ENCODE measurements around the gene RCSD1.

The RCSD1 gene

DNA sequence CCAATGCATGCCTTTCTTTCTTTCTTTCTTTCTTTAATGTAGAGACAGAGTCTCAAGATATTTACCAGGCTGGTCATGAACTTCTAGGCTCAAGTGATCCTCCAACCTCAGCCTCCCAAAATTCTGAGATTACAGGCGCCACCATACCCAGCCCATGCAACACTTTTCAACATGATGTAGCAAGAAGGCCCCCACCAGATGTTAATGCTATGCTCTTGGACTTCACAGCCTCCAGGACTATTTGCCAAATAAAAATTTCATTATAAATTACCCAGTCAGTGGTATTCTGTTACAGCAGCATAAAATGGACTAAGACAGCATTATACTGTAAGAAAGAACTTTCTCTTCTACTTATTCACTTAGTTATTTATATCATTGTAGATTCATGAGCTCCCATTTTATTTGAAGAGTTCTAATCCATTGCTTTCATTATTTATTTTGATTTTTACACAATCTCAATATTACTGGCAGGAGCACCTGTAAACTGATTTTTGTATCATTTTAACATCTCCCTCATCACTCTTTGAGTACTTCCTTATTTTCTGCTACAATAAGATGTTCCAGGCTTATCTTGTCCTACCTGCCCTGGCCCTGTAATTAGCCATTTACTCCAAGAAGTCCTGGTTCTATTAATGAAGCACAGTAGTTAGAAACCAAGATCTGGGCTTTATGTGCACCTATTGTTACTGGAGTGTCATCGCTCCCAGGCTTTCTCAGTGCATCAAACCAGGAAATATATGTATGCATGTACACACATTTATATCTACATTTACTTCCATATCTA lies 4.8 kb upstream of the RCSD1 start:
- ATAC-seq (replicated peaks) (no peak), DNase-seq (no peak)
- Mint-ChIP-seq H3K9me3 (no peaks in the 10 kb centered on the region), H3K4me3 (no peak overlapping the region), H3K27me3 (no peaks in the 10 kb centered on the region), H3K27ac (peak overlapping the region in 1 of 2 donors; percentile 39), H3K4me1 (ENCODE audit: low read depth in 2 of 2) (peaks cover 37 to 56% of the 10 kb centered on the region in 2 donors), H3K36me3 (ENCODE audit: insufficient read depth) (peaks cover 11% of the 10 kb centered on the region)

DNA sequence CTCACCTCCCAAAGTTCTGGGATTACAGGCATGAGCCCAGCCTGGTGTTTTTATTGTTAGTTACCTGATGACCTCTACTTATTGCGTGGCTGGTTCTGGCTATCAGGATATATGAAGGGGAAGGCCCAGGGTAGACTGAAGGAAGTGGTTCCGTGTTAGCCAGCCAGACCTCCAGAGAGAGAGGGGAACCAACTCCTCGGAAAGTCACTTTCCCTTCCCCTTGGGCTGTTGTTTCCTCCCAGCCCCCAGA lies 2.5 kb upstream of the RCSD1 start:
- ATAC-seq (replicated peaks) (peak; percentile 8), DNase-seq (no peak)
- H3K9me3 Mint-ChIP-seq = no peaks in the 10 kb centered on the region
- peak overlapping the region; percentile 84 to 96 for H3K27ac Mint-ChIP-seq
- H3K4me3 Mint-ChIP-seq = peak overlapping the region; percentile 87 to 96
- H3K36me3 Mint-ChIP-seq (ENCODE audit: insufficient read depth) = peaks cover 23% of the 10 kb centered on the region
- H3K27me3 Mint-ChIP-seq = no peaks in the 10 kb centered on the region
- peaks cover 52 to 56% of the 10 kb centered on the region in 2 donors for H3K4me1 Mint-ChIP-seq (ENCODE audit: low read depth in 2 of 2)

DNA sequence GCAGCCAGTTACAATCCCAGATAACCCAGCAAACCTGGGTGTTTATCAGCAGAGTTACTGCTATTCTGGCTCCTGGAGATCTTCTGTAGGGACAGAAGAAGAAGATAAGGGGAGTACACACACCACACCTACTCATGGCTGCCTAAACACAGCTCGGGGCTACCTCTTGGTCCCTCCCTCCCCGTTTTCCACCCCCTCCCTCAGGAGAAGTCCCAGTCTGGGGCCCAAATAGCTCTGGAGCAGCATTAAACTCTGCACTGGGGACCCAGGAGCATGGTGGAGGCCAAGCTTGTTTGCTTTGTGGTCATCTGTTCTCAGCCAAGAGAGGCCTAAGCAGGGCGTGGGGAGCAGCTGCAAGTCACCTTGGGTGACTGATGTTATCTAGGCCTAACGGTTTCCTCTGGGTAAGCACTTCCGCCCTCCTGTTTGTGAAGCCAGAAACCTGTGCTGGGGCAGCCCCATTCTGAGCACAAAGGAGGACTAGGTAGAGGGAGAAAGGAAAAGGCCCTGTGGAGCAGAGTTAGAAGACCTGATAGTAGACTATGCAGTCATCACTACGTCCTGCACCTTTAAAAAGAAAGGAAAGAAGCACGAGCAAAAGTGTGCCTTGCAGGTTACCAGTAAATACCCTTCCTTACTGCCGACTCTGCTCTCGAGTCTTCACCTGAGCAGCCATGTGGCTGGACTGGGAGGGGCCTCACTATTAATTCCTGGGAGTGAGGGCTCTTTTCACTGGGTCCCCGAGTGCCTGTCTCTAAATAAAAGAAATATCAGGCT lies 2.0 kb upstream of the RCSD1 start:
- H3K27ac Mint-ChIP-seq = peak overlapping the region; percentile 84 to 96
- H3K4me3 Mint-ChIP-seq = peak overlapping the region; percentile 87 to 96
- ATAC-seq (replicated peaks) (peak; percentile 80), DNase-seq (peak; percentile 61 to 68 (median 64))
- peaks cover 56 to 61% of the 10 kb centered on the region in 2 donors for H3K4me1 Mint-ChIP-seq (ENCODE audit: low read depth in 2 of 2)
- peaks cover 26% of the 10 kb centered on the region for H3K36me3 Mint-ChIP-seq (ENCODE audit: insufficient read depth)
- no peaks in the 10 kb centered on the region for H3K27me3 Mint-ChIP-seq
- no peaks in the 10 kb centered on the region for H3K9me3 Mint-ChIP-seq

DNA sequence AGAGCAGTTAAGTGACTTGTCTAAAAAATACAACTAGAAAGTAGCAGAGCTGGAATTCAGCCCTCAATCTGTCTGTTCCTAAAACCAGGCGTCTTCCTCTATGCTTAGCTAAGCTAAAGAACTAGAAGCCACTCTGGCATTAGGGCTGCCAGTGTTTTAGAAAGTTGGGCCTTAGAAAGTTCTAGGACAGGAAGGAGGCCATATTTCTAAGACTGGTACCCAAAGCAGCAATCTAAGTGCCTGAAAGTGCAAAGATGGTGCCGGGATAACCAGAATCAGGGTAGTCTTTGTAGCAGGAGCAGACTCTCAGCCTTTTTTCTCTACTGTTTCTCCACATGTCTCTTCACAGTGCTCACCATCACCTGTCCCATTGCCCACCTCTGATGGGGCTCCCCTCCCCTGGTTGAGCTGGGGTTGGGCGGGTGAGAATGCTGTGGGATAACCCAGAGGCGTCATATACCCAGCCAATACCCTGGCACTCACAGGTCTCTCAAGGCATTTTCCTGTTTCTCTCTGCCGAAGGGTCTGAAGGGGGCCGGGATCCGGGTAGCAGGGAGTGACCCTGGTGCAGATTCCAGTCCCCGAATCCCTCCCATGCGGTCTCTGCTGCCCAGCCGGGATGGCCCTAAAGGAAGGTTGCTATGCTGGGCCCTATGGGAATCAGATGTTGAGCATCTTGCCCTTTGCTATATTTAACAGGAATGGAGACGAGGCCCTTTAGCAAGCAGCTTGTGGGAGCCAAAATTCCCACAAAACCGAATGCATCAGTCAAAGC lies 1.1 kb upstream of the RCSD1 start:
- no peaks in the 10 kb centered on the region for H3K27me3 Mint-ChIP-seq
- H3K36me3 Mint-ChIP-seq (ENCODE audit: insufficient read depth) = peaks cover 32% of the 10 kb centered on the region
- H3K9me3 Mint-ChIP-seq = no peaks in the 10 kb centered on the region
- H3K27ac Mint-ChIP-seq = peak overlapping the region; percentile 84 to 96
- no peak for ATAC-seq (replicated peaks)
- peaks cover 64 to 70% of the 10 kb centered on the region in 2 donors for H3K4me1 Mint-ChIP-seq (ENCODE audit: low read depth in 2 of 2)
- H3K4me3 Mint-ChIP-seq = peak overlapping the region; percentile 87 to 96
- no peak for DNase-seq

DNA sequence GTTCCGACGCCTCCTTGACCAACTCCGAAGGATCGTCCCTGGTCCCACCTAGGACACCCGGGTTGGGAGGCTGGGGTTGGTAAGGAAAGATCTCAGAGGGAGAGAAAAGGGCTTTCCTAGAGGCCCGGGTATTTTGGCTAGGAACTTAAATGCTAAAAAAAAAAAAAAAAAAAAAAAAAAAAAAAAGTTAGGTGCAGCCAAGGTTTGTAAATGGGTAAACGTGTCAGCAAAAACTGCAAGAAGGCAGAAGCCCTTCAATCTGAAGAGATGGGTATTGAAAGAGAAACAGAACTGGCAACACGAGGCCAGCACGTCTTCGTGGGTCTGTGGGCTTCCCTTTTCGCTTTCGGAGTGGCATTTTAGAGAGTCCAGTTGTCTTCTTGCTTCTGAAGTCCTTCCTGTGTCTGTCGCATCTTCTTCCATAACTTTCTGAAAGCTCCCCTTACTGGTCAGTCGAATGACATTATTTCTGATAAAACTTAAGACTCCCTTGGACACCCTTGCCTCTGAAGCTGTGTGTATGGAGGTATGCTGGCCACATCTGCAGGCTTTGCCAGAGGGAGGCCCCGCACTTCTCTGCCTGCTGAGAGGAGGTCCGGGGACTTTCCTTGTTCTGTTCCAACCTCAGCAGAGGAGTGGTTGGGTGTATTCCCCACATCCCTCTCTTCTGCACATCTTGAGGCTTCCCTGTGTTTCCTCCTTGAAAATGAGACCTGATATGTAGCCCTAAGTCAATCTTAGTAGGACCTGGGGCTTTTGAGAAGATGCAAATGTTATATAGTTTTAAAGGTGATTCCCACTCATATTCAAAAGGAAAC lies 745 bp downstream of the RCSD1 start:
- no peaks in the 10 kb centered on the region for H3K27me3 Mint-ChIP-seq
- H3K4me3 Mint-ChIP-seq = peak overlapping the region; percentile 87 to 96
- DNase-seq (peak in 1 of 3 experiments; percentile 15), ATAC-seq (replicated peaks) (peak; percentile 24)
- H3K27ac Mint-ChIP-seq = peak overlapping the region; percentile 84 to 96
- H3K4me1 Mint-ChIP-seq (ENCODE audit: low read depth in 2 of 2) = peaks cover 73 to 79% of the 10 kb centered on the region in 2 donors
- no peaks in the 10 kb centered on the region for H3K9me3 Mint-ChIP-seq
- peaks cover 44% of the 10 kb centered on the region for H3K36me3 Mint-ChIP-seq (ENCODE audit: insufficient read depth)

DNA sequence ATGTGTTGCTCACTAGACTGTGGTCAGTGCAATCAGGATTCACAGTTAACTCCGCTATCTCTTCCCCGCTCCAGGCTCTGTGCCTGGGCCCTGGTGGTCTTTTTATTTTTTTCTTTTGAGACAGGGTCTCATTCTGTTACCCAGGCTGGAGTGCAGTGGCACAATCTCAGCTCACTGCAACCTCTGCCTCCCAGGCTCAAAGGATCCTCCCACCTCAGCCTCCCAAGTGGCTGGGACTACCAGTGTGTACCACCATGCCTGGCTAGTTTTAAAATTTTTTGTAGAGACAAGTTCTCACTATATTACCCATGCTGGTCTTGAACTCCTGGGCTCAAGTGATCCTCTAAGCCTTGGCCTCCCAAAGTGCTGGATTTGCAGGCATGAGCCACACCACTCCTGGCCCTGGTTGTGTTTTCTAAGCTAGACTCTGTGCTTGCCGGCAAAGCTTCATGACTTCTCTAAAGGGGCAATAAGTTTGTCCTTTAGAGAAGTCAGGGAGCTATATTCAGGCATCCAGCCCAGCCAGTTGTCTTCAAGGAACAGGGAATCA lies 1.4 kb downstream of the RCSD1 start:
- Mint-ChIP-seq H3K4me3 (peak overlapping the region; percentile 87 to 96), H3K9me3 (no peaks in the 10 kb centered on the region), H3K27ac (peak overlapping the region; percentile 84 to 96), H3K36me3 (ENCODE audit: insufficient read depth) (peaks cover 44% of the 10 kb centered on the region), H3K27me3 (no peaks in the 10 kb centered on the region), H3K4me1 (ENCODE audit: low read depth in 2 of 2) (peaks cover 71 to 79% of the 10 kb centered on the region in 2 donors)
- DNase-seq = no peak
- ATAC-seq (replicated peaks) = no peak

DNA sequence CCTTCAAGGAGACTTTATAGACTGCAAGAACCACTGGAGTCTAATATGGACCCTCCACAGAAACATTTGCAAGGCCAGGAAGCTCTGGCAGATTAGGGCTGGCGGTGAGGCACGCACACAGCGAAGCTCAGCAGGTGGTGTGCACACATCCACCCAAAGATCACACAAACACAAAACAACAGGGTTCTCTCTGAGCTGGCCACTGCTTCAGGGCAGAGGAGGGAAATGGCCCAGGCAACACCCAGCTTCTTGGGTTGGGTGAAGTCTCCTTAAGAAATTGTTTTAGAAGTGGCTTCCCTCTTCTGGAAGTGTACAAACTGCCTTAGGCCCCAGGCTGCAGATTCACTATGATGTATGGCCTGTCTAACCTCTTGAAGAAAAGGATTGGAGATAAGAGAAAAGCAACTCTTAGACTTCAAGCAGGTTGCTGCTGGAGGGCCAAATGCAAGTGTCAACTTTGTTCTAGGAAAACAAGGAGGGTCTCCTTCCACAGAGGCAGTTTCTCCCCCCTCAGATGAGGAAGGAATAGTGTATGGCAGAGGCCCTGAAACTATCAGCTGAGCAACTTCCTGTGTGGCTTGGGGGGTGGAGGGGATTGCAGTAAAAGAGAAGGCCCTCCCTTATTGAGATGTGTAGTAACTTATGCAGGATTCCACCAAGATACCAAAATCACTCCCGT lies 2.0 kb downstream of the RCSD1 start:
- Mint-ChIP-seq H3K4me3 (peak overlapping the region; percentile 87 to 96), H3K27ac (peak overlapping the region; percentile 84 to 96), H3K9me3 (no peaks in the 10 kb centered on the region), H3K36me3 (ENCODE audit: insufficient read depth) (peaks cover 44% of the 10 kb centered on the region), H3K27me3 (no peaks in the 10 kb centered on the region), H3K4me1 (ENCODE audit: low read depth in 2 of 2) (peaks cover 76 to 82% of the 10 kb centered on the region in 2 donors)
- ATAC-seq (replicated peaks) (peak; percentile 19), DNase-seq (no peak)

DNA sequence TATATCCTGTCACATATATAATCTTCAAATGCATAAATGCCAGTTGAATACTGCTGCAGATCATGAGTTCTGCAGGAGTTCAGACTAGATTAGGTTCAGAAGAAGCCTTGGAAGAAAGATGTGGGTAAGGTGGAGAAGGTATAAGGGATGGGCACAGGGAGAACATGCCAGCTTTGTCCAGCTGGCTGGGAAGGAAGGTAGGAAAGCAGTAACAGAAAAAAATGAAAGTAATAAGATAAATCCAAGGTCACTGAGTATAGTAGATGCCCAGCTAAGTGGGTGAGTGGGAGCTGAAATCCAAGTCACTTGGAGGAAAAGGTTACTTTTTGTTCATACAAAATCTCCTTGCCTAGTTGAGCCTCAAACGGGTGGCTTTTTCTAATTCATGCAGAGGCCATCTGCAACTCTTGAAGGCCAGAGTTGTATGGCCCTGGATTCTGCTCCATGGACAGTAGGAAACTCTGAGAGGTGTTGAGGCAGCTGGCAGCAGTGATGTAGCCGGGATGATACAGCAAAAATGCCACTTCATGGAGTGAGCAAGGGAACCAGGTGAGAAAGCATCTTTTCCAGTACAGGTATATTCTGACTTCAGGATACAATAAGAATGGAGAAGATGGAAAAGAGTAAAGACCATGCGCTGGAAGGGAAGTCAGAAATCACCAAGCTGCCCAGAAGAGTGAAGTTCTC lies 3.4 kb downstream of the RCSD1 start:
- H3K27ac Mint-ChIP-seq = peak overlapping the region; percentile 68 to 96
- H3K27me3 Mint-ChIP-seq = no peaks in the 10 kb centered on the region
- H3K9me3 Mint-ChIP-seq = no peaks in the 10 kb centered on the region
- H3K36me3 Mint-ChIP-seq (ENCODE audit: insufficient read depth) = peaks cover 39% of the 10 kb centered on the region
- peak overlapping the region; percentile 87 to 96 for H3K4me3 Mint-ChIP-seq
- no peak for DNase-seq
- ATAC-seq (replicated peaks) = no peak
- H3K4me1 Mint-ChIP-seq (ENCODE audit: low read depth in 2 of 2) = peaks cover 77 to 82% of the 10 kb centered on the region in 2 donors

DNA sequence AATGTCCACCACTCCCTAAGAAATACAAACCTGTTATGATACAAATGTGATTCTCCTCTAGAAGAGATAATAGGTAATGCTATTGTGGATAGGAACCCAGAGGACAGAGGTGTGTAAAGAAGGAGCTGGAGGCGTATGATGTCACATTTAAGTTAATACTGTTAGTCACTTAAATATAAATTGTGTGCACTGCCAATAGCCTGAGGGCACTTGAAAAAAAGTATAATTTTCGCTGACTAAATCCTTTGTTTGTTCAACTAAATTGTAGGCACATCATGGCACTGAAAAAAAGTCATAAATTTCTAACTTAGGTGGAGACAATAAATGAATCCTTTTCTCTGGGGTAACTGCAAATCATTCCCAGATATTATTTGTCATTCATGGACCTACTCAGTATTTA lies 4.4 kb downstream of the RCSD1 start:
- peaks cover 48% of the 10 kb centered on the region for H3K36me3 Mint-ChIP-seq (ENCODE audit: insufficient read depth)
- H3K27me3 Mint-ChIP-seq = no peaks in the 10 kb centered on the region
- no peak for DNase-seq
- peak overlapping the region; percentile 87 to 96 for H3K4me3 Mint-ChIP-seq
- peaks cover 69 to 76% of the 10 kb centered on the region in 2 donors for H3K4me1 Mint-ChIP-seq (ENCODE audit: low read depth in 2 of 2)
- ATAC-seq (replicated peaks) = no peak
- H3K9me3 Mint-ChIP-seq = no peaks in the 10 kb centered on the region
- peak overlapping the region; percentile 68 to 96 for H3K27ac Mint-ChIP-seq

DNA sequence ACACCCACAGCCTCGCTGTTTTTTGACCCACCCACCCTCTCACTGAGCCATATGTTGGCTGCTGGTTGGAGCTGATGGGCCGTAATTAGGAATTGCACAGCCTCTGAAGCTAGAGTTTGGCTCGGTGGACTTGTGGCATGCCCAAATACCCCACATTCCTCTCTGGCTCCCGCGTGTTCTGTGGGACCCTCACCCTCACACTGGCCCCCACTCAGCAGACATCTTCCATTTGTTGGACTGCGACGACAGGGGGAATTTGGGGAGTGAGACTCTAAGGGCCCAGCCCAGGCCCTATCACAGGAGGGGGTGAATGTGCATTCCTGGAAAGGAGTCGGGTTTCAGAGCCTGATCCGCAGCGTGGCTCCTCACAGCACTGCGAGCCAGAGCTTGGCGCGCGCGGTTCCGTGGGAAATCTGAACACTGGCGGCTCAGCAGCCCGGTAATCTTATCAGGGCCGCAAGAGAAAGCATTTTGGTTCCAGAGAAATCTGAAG lies 5.2 kb downstream of the RCSD1 start:
- H3K27ac Mint-ChIP-seq = peak overlapping the region; percentile 75 to 96
- H3K4me3 Mint-ChIP-seq = peak overlapping the region; percentile 87 to 96
- peaks cover 72 to 80% of the 10 kb centered on the region in 2 donors for H3K4me1 Mint-ChIP-seq (ENCODE audit: low read depth in 2 of 2)
- no peaks in the 10 kb centered on the region for H3K9me3 Mint-ChIP-seq
- H3K36me3 Mint-ChIP-seq (ENCODE audit: insufficient read depth) = peaks cover 53% of the 10 kb centered on the region
- H3K27me3 Mint-ChIP-seq = no peaks in the 10 kb centered on the region
- no peak for DNase-seq
- no peak for ATAC-seq (replicated peaks)

DNA sequence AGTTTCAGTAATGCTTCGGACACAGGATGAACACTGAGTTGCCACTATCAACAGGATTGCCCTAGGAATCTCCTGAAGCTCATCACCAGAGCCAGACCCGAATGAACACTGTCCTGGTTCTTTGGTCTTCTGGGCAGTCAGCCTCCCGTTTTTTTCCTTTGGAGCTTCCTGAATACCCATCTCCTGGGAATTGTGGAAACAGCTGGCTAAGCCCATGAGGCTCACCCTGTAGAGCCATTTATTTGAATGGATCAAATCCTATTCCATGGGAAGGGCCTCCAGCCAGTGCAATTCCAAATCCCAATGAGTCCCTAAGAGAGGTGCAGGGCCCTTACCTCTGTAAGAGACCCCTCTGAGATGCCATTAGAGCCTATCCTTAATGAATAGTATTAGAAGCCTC lies 5.9 kb downstream of the RCSD1 start:
- ATAC-seq (replicated peaks) (no peak), DNase-seq (no peak)
- Mint-ChIP-seq H3K36me3 (ENCODE audit: insufficient read depth) (peaks cover 55% of the 10 kb centered on the region), H3K27ac (peak overlapping the region; percentile 75 to 81), H3K27me3 (no peaks in the 10 kb centered on the region), H3K4me3 (peak overlapping the region; percentile 69 to 70), H3K9me3 (no peaks in the 10 kb centered on the region), H3K4me1 (ENCODE audit: low read depth in 2 of 2) (peaks cover 74 to 83% of the 10 kb centered on the region in 2 donors)
